ENCODE measurements around the gene LMNTD2. TPM values are rescaled to one million over a fixed set of nuclear protein-coding genes. Genes with fewer than 3 reads are reported as not detected.

Gene LMNTD2
- total and polyA plus RNA-seq, 2 experiments from 2014 or later: 18.4 to 21.1 TPM

GRCh38 chr11:563066-563811 is 2.7 kb upstream of the LMNTD2 start:
- Histone ChIP-seq H3K27ac (no peak overlapping the region), H3K4me3 (no peak overlapping the region), H3K9me3 (ENCODE audit: low read depth) (no peaks in the 10 kb centered on the region), H3K4me1 (ENCODE audit: low read depth) (peaks cover 18% of the 10 kb centered on the region), H3K36me3 (peaks cover 5% of the 10 kb centered on the region), H3K27me3 (peaks cover 4% of the 10 kb centered on the region)
- no peak for TF ChIP-seq CTCF (IDR thresholded peaks at IDR 0.05; ENCODE audit: low read depth, low read length)
- DNase-seq (ENCODE audit: low read depth in 1 of 2, low spot score in 1 of 2): no peak

- H3K9me3 ChIP-seq (ENCODE audit: low read depth): no peaks in the 10 kb centered on the region
- TF ChIP-seq CTCF (IDR thresholded peaks at IDR 0.05; ENCODE audit: low read depth, low read length): no peak
- H3K36me3 ChIP-seq: peaks cover 4% of the 10 kb centered on the region
- no peak for DNase-seq (ENCODE audit: low read depth in 1 of 2, low spot score in 1 of 2)
- H3K4me1 ChIP-seq (ENCODE audit: low read depth): peaks cover 16% of the 10 kb centered on the region
- no peak overlapping the region for H3K27ac ChIP-seq
- peaks cover 15% of the 10 kb centered on the region for H3K27me3 ChIP-seq
- H3K4me3 ChIP-seq: peak overlapping the region; percentile 91
Measured at GRCh38 chr11:562046-562645, 1.6 kb upstream of the LMNTD2 start.

- H3K36me3 ChIP-seq: no peaks in the 10 kb centered on the region
- TF ChIP-seq CTCF (IDR thresholded peaks at IDR 0.05; ENCODE audit: low read depth, low read length): no peak
- no peak overlapping the region for H3K27ac ChIP-seq
- peaks cover 23% of the 10 kb centered on the region for H3K27me3 ChIP-seq
- H3K4me3 ChIP-seq: peak overlapping the region; percentile 91
- H3K9me3 ChIP-seq (ENCODE audit: low read depth): no peaks in the 10 kb centered on the region
- DNase-seq (ENCODE audit: low read depth in 1 of 2, low spot score in 1 of 2): no peak
- peaks cover 8% of the 10 kb centered on the region for H3K4me1 ChIP-seq (ENCODE audit: low read depth)
Measured at GRCh38 chr11:561148-562003, 838 bp upstream of the LMNTD2 start.

- no peak for DNase-seq (ENCODE audit: low read depth in 1 of 2, low spot score in 1 of 2)
Measured at GRCh38 chr11:559712-560304, 730 bp downstream of the LMNTD2 start.

More at GRCh38 chr11:559712-560304, 730 bp downstream of the LMNTD2 start:
- Histone ChIP-seq H3K36me3 (no peaks in the 10 kb centered on the region), H3K4me1 (ENCODE audit: low read depth) (peaks cover 4% of the 10 kb centered on the region), H3K9me3 (ENCODE audit: low read depth) (no peaks in the 10 kb centered on the region), H3K27ac (no peak overlapping the region), H3K27me3 (peaks cover 35% of the 10 kb centered on the region), H3K4me3 (peak overlapping the region; percentile 91)
- TF ChIP-seq CTCF (IDR thresholded peaks at IDR 0.05; ENCODE audit: low read depth, low read length): no peak

Measured in cardiac muscle cell (in vitro differentiated cells and primary cell).